ENCODE results near the gene MAEA.
A peak's percentile ranks its signal among the peaks of the same experiment; 100 is the strongest.

Gene MAEA

DNA sequence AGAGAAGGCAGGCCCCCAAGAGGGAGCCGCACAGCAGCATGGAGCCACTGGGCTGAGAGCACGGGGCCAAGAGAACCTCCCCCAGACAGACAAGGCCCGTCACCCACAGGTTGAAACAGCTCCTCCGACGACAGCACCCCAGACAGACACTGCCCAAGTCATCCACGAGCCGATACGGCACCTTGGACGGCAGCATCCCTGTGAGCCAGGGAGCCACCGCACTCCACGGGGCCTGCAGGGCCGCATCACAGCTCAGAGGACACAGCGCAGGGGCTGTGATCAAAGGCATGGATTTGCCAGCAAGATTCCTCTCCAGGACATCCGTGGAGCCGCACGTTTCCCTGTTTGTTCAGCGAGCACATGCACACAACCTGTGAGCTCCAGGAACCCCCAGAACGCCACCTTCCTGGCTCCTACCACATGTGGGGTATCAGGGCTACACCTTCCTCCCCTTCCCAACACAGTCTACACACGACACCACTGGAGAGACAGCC is 44.7 kb upstream of the MAEA start:
- H3K9me3 ChIP-seq (ENCODE audit: control insufficient read depth in 2 of 2, low read length in 2 of 2): no peaks in the 10 kb centered on the region
- H3K36me3 ChIP-seq (ENCODE audit: control insufficient read depth in 2 of 2, insufficient read depth in 2 of 2, low read length in 2 of 2): peaks cover 6 to 11% of the 10 kb centered on the region in 2 donors
- no peak overlapping the region for H3K9ac ChIP-seq (ENCODE audit: low read depth in 1 of 2, low read length in 2 of 2)
- H3K4me3 ChIP-seq (ENCODE audit: low read length in 2 of 2): peak overlapping the region in 1 of 2 donors; percentile 3
- peaks cover 54 to 55% of the 10 kb centered on the region in 2 donors for H3K4me1 ChIP-seq (ENCODE audit: control insufficient read depth in 2 of 2, insufficient read depth in 2 of 2, low read length in 2 of 2)
- no peaks in the 10 kb centered on the region for H3K27me3 ChIP-seq (ENCODE audit: control insufficient read depth in 2 of 2, insufficient read depth in 2 of 2, low read length in 2 of 2)
- H3K27ac ChIP-seq (ENCODE audit: low read depth in 2 of 2, low read length in 2 of 2): no peak overlapping the region

DNA sequence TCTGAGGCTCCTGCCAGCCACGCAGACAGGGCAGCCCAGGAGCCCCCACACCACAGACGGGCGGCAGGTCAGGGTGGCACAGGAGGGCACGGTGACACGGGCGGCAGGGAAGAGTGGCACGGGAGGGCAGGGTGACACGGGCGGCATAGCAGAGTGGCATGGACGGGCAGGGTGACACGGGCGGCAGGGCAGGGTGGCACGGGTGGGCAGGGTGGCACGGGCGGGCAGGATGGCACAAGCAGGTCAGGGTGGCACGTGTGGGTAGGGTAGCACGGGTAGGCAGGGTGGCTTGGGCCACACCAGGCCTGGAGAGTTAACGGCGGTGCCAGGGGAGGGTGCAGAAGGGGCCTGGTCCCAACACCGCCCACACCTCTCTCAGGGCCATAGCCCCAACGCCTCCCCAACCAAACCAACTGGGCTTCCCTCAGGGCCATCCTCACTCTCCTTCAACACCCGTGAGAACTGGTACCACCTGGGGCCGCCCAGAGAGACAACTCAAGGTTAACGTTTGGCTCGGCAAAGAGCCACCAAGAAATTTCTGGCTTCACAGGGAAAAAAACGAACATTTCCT is 44.1 kb upstream of the MAEA start:
- no peaks in the 10 kb centered on the region for H3K9me3 ChIP-seq (ENCODE audit: control insufficient read depth in 2 of 2, low read length in 2 of 2)
- H3K4me3 ChIP-seq (ENCODE audit: low read length in 2 of 2): no peak overlapping the region
- no peak overlapping the region for H3K27ac ChIP-seq (ENCODE audit: low read depth in 2 of 2, low read length in 2 of 2)
- H3K36me3 ChIP-seq (ENCODE audit: control insufficient read depth in 2 of 2, insufficient read depth in 2 of 2, low read length in 2 of 2): peaks cover 5 to 10% of the 10 kb centered on the region in 2 donors
- H3K9ac ChIP-seq (ENCODE audit: low read depth in 1 of 2, low read length in 2 of 2): no peak overlapping the region
- H3K4me1 ChIP-seq (ENCODE audit: control insufficient read depth in 2 of 2, insufficient read depth in 2 of 2, low read length in 2 of 2): peaks cover 59 to 60% of the 10 kb centered on the region in 2 donors
- no peaks in the 10 kb centered on the region for H3K27me3 ChIP-seq (ENCODE audit: control insufficient read depth in 2 of 2, insufficient read depth in 2 of 2, low read length in 2 of 2)

DNA sequence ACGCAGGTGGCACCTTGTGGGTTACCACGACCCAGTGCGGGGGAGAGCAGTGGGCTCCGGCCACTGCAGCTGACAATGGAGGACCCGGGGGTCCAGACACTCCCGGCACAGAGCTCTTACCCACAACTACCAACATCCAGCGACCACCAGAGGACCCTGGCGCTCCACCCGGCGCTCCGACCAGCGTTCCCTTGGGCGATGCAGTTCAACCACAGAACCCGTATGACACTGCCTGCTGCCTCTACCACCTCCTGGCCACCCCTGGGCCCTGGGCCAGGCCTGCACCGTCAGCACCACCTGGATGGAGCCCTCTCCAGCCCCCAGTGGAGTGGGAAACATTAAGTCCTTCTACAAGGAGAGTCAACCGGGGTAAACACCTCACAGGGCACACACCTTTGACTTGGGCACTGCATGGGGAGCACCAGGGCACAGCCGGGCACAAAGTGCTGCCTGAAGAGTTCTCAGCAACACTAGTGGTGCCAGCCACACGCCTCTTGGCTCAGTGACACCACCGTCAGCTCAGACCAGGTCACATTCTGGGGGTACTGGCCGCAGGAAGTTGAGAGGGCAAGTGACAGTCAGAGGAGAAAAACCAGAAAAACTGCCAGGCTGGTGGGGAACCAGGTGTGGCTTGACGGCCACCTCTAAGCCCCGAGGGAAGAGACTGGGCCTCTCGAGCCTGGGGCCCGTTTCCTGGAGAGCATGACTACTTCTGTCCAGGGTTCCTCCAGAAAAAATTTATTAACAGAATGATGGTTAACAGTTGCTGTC is 43.4 kb upstream of the MAEA start:
- Histone ChIP-seq H3K27ac (ENCODE audit: low read depth in 2 of 2, low read length in 2 of 2) (peak overlapping the region in 1 of 2 donors; percentile 94), H3K9ac (ENCODE audit: low read depth in 1 of 2, low read length in 2 of 2) (peak overlapping the region in 1 of 2 donors; percentile 4), H3K9me3 (ENCODE audit: control insufficient read depth in 2 of 2, low read length in 2 of 2) (no peaks in the 10 kb centered on the region), H3K4me1 (ENCODE audit: control insufficient read depth in 2 of 2, insufficient read depth in 2 of 2, low read length in 2 of 2) (peaks cover 55 to 62% of the 10 kb centered on the region in 2 donors), H3K4me3 (ENCODE audit: low read length in 2 of 2) (peak overlapping the region; percentile 79 to 81), H3K36me3 (ENCODE audit: control insufficient read depth in 2 of 2, insufficient read depth in 2 of 2, low read length in 2 of 2) (peaks cover 2 to 4% of the 10 kb centered on the region in 2 donors), H3K27me3 (ENCODE audit: control insufficient read depth in 2 of 2, insufficient read depth in 2 of 2, low read length in 2 of 2) (no peaks in the 10 kb centered on the region)

DNA sequence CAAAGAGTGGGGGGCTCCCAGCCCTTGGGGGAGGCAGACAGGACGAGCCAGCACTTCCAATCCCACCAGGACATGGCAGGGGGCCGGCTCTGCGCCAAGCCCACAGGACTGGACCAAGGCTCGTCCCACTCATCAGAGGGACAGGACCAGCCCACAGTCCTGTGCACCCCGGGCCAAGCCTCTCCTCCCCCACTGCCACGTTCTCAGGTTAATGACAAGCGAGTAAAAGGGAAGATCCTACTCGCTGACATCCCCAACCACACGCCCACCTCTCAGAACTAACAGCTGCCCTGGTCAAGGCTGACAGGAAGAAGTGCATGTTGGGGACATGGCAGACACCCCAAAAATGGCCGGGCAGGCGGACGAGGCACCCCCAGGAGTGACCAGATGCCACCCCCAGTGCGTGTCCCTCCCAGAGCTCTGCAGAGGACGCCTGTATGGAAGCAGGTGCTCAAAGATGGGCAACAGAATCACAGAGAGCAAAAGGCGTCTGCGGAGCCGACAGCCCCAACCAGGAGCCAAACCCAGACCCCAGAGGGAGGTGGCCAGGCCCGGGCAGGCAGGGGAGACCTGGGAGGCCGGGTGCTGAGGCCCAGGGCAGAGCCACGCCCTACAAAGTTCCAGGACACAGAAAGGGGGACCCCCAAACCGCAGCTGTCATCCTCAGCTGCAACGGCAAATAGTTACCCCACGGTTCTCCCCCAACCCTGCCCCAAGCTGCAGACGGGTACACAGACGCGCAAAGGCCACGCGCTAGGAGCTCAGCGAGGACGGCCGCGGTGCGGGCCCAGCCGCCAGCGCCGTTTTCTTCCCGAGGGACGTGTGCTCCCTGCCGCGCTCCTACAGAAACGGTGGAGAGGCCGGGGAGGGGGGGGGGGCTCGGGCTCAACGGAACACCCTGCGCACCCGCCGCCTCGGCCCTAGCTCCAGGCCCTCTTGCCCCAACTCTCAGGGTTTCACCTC is 42.5 kb upstream of the MAEA start:
- Histone ChIP-seq H3K27me3 (ENCODE audit: control insufficient read depth in 2 of 2, insufficient read depth in 2 of 2, low read length in 2 of 2) (no peaks in the 10 kb centered on the region), H3K4me1 (ENCODE audit: control insufficient read depth in 2 of 2, insufficient read depth in 2 of 2, low read length in 2 of 2) (peaks cover 47 to 55% of the 10 kb centered on the region in 2 donors), H3K36me3 (ENCODE audit: control insufficient read depth in 2 of 2, insufficient read depth in 2 of 2, low read length in 2 of 2) (peaks cover 4% of the 10 kb centered on the region in 2 donors), H3K4me3 (ENCODE audit: low read length in 2 of 2) (peak overlapping the region; percentile 79 to 81), H3K27ac (ENCODE audit: low read depth in 2 of 2, low read length in 2 of 2) (peak overlapping the region; percentile 92 to 94), H3K9me3 (ENCODE audit: control insufficient read depth in 2 of 2, low read length in 2 of 2) (no peaks in the 10 kb centered on the region), H3K9ac (ENCODE audit: low read depth in 1 of 2, low read length in 2 of 2) (peak overlapping the region; percentile 75 to 85)

DNA sequence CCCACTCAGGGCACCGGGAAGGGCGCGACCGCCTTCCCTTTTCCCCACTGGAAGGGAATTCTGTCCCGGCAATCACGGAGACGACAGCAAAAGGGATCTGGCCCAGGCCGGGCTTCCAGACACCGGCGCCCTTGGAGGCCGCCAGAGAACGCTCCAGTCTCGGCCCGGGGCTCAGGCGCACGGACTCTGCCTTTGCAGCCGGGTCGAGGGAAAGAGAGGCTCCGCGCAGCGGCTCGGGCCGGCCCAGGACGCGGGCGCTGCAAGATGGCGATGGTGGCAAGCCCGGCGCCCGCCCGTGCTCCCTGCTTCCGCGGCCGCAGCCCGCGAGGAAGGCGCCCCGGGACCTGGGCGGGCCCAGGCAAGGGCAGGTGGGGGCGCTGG is 41.8 kb upstream of the MAEA start:
- Histone ChIP-seq H3K4me3 (ENCODE audit: low read length in 2 of 2) (peak overlapping the region; percentile 79 to 81), H3K4me1 (ENCODE audit: control insufficient read depth in 2 of 2, insufficient read depth in 2 of 2, low read length in 2 of 2) (peaks cover 40 to 51% of the 10 kb centered on the region in 2 donors), H3K9me3 (ENCODE audit: control insufficient read depth in 2 of 2, low read length in 2 of 2) (no peaks in the 10 kb centered on the region), H3K27ac (ENCODE audit: low read depth in 2 of 2, low read length in 2 of 2) (peak overlapping the region; percentile 92 to 94), H3K9ac (ENCODE audit: low read depth in 1 of 2, low read length in 2 of 2) (peak overlapping the region; percentile 75 to 85), H3K27me3 (ENCODE audit: control insufficient read depth in 2 of 2, insufficient read depth in 2 of 2, low read length in 2 of 2) (no peaks in the 10 kb centered on the region), H3K36me3 (ENCODE audit: control insufficient read depth in 2 of 2, insufficient read depth in 2 of 2, low read length in 2 of 2) (peaks cover 4% of the 10 kb centered on the region in 2 donors)

DNA sequence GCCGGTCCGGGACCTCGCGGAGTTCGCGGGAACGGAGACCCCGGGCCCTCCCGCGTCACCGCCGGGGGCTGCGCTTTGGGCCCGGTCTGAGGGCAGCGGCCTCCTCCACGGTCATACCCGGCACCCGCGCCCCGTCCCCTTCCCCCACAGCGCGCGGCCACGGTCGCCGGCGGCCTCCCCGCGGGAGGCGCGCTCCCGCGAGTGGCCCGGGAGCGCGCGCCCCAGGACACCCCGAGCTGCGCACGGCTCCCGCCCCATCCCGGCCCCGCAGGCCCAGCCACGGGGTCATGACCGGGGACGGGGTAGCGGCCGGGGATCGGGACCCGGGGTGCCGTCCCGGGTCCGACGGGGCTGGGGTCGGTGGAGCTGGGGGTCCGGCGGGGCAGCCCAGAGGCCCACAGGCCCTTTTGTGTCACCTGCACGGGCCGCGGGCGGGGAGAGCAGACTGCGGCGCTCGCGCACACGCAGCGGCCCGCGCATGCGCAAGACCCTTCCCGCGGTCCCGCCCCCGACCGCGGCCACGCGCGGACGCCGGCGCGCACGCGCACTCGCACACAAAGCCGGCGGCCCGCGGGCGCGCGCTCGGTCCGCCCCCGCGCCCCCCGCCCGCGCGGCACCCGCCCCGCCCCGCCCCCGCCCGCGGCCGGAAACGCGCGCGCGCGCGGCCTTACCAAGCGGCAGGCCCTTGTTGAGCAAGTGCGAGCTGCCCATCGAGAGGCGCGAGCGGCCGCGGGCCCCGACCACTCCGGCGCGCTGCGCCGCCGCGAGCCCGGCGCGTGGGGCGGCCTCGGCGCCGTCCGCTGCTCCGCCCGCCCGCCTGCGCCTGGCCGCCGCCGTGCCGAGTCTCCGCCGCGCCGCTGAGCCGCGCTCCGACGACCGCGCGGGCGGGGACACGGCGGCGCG is 41.2 kb upstream of the MAEA start, which contains the start of gene CTBP1:
Gene CTBP1, minus strand, starts transcription at position 886 of the 903 bp plus-strand sequence. CDS start 7,799 bp downstream, outside the sequence.
- Histone ChIP-seq H3K4me3 (ENCODE audit: low read length in 2 of 2) (peak within 1 kb of the TSS; percentile 79 to 81), H3K36me3 (ENCODE audit: control insufficient read depth in 2 of 2, insufficient read depth in 2 of 2, low read length in 2 of 2) (peaks cover 4% of the 10 kb centered on the region in 2 donors), H3K27ac (ENCODE audit: low read depth in 2 of 2, low read length in 2 of 2) (peak within 1 kb of the TSS; percentile 92 to 94), H3K4me1 (ENCODE audit: control insufficient read depth in 2 of 2, insufficient read depth in 2 of 2, low read length in 2 of 2) (peaks cover 36 to 44% of the 10 kb centered on the region in 2 donors), H3K9me3 (ENCODE audit: control insufficient read depth in 2 of 2, low read length in 2 of 2) (no peaks in the 10 kb centered on the region), H3K9ac (ENCODE audit: low read depth in 1 of 2, low read length in 2 of 2) (peak within 1 kb of the TSS; percentile 75 to 90), H3K27me3 (ENCODE audit: control insufficient read depth in 2 of 2, insufficient read depth in 2 of 2, low read length in 2 of 2) (no peaks in the 10 kb centered on the region)

DNA sequence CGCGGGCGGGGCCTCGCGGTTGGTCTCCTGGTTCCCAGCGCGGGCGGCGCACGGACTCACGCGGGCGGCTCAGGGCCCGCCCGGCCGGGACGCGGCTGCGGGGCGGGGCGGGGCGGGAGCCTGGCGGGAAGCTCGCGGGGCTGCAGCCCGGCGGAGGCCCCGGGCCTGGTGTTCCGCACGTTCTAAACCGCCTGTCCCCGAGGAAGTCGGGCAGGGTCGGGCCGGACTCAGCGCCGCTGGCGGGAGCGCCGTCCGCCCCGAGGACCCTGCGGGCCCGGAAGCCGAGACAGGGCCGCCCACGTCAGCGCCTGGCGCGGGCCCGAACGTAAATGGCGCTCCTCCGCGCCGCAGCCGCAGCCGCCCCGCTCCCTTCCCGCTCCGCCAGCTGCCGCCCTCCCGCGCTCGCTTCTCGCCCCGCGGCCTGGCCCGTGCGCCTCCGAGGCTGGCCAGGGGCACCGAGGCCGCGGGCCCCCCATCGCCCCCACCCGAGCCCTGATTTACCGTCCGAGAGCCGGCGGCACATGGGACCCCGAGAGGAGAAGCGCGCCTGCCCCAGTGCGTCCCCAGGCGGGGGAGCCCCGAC is 40.5 kb upstream of the MAEA start:
- H3K4me3 ChIP-seq (ENCODE audit: low read length in 2 of 2): peak overlapping the region; percentile 73 to 74
- peaks cover 36 to 40% of the 10 kb centered on the region in 2 donors for H3K4me1 ChIP-seq (ENCODE audit: control insufficient read depth in 2 of 2, insufficient read depth in 2 of 2, low read length in 2 of 2)
- no peaks in the 10 kb centered on the region for H3K9me3 ChIP-seq (ENCODE audit: control insufficient read depth in 2 of 2, low read length in 2 of 2)
- H3K27ac ChIP-seq (ENCODE audit: low read depth in 2 of 2, low read length in 2 of 2): peak overlapping the region; percentile 92 to 93
- H3K9ac ChIP-seq (ENCODE audit: low read depth in 1 of 2, low read length in 2 of 2): peak overlapping the region; percentile 74 to 90
- H3K36me3 ChIP-seq (ENCODE audit: control insufficient read depth in 2 of 2, insufficient read depth in 2 of 2, low read length in 2 of 2): peaks cover 4% of the 10 kb centered on the region in 2 donors
- no peaks in the 10 kb centered on the region for H3K27me3 ChIP-seq (ENCODE audit: control insufficient read depth in 2 of 2, insufficient read depth in 2 of 2, low read length in 2 of 2)

DNA sequence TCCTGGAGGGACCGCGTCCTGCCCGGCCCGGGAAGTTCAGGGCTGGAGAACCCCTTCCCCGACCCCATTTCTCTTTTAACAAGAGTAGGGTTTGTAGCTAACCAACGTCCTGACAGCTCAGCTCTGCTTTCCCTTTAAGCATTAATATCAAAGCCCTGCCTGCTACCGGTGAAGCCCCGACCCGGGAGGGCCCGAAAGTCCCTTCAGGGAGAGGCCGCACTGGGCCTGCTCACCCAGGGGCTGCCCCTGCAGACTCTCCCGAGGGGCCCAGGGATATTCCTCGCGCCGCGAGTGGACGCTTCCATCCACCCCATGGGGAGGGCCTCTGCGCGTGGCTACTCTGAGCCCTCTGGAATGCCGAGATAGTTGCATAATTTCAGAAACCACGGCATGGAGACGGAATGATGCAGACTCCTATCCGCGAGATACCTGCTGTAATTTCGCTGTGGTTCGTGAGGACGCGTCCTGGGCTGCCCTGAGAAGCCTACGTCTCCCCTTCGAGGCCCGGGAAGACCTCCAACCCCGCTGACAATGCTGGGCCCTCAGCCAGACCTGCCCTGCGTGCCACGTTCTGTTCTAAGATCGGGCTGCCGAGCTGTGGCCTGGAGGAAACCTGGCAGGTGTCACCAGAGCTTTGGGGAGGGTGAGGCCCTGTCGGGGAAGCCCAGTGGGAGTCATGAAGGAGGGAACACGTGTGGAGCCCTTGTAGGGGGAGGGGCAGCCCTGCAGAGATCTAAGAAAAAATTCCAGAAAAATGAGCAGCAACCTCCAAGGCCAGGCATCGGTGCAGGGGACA is 39.8 kb upstream of the MAEA start:
- Histone ChIP-seq H3K27me3 (ENCODE audit: control insufficient read depth in 2 of 2, insufficient read depth in 2 of 2, low read length in 2 of 2) (no peaks in the 10 kb centered on the region), H3K9me3 (ENCODE audit: control insufficient read depth in 2 of 2, low read length in 2 of 2) (no peaks in the 10 kb centered on the region), H3K27ac (ENCODE audit: low read depth in 2 of 2, low read length in 2 of 2) (peak overlapping the region; percentile 92 to 93), H3K4me3 (ENCODE audit: low read length in 2 of 2) (peak overlapping the region; percentile 73 to 74), H3K36me3 (ENCODE audit: control insufficient read depth in 2 of 2, insufficient read depth in 2 of 2, low read length in 2 of 2) (peaks cover 3 to 4% of the 10 kb centered on the region in 2 donors), H3K4me1 (ENCODE audit: control insufficient read depth in 2 of 2, insufficient read depth in 2 of 2, low read length in 2 of 2) (peaks cover 34 to 35% of the 10 kb centered on the region in 2 donors), H3K9ac (ENCODE audit: low read depth in 1 of 2, low read length in 2 of 2) (peak overlapping the region; percentile 74 to 90)

Data from mucosa of rectum (tissue), 2 donors.